Bronchial epithelial cell (primary cell): Measurements from ENCODE around the gene RHBDL1. TPM values are rescaled to one million over a fixed set of nuclear protein-coding genes. Genes with fewer than 3 reads are reported as not detected.
A peak's percentile ranks its signal among the peaks of the same experiment; 100 is the strongest.

ENCODE experiments used
- DNase-seq: peaks from one replicate; pipeline ENCODE4 v3.0.0-alpha.2; 2010; ENCODE audit warnings: low read depth
- FAIRE-seq: peaks from 2 replicates; lab custom pipeline; 2011; peaks lifted over from hg19 to GRCh38; lab: Jason Lieb, UNC
- H3K27me3 ChIP-seq: 2 replicates; pipeline ENCODE4 v1.5.1; 2011; ENCODE audit warnings: low read length; ENCODE audit not compliant: control insufficient read depth, insufficient read depth
- H3K36me3 ChIP-seq: 2 replicates; pipeline ENCODE4 v1.5.1; 2011; ENCODE audit warnings: low read length; ENCODE audit not compliant: control insufficient read depth, insufficient read depth
- H3K4me3 ChIP-seq: 2 replicates; pipeline ENCODE4 v1.5.1; 2011; ENCODE audit warnings: mild to moderate bottlenecking, low read depth, low read length, control low read depth
- total RNA-seq: library from RNA; depleted of rRNA; stranded (reverse); fragments of >200 nt; gene quantifications from 2 replicates; pipeline ENCODE4 v1.2.1, GENCODE V29; 2014
- TF ChIP-seq, protein P1 (sequence below): IDR thresholded peaks from 2 replicates; pipeline ENCODE4 v1.5.1; 2011; ENCODE audit warnings: mild to moderate bottlenecking, moderate library complexity, low read length, control low read depth, inconsistent platforms; ENCODE audit not compliant: insufficient read depth, severe bottlenecking

RHBDL1 gene
- 9.2 and 14.0 TPM in 2 replicates for total RNA-seq

DNA sequence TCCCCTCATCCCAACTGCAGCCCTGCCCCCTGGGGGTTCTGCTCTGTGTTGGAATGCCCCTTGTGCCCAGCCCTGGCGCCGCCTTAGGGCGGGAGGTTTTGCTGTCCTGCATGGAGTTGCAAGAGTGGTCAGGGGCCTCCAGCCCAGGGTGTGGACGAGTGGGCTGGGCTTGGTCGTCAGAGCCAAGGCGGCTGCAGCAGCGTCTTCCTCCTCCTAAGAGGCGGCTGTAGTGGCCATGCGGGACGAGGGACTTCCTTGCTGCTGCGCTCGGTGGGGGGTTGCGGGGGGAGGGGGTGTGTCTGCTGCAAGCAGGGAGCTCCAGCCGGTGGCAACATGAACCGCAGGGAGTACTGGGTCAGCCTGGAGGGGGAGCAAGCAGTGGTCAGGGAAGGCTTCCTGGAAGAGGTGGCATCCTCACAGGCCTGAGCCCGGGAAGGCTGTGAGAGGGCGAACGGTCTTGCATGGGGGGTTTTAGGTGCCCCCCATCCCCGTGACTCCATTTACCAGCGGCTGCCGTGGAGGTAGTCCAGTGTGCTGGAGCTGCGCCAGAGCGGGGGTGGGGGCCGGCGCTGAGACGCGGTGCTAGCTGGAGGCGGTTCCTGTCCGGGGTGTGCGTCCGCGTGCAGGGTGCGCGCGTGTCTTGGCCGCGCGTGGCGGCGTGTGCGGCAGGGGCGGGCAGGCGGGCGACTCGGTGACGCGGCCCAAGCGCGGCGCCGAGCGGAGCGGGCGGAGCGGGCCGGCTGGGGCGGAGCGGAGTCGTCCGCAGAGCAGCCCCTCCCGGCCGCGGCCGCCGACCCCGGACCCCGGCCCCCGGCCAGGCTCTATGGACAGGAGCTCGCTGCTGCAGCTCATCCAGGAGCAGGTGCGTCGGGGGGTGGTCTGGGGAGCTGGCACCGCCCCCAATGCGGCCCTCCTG is at the start of gene RHBDL1:
RHBDL1 (plus strand) TSS at position 704 of the 916 bp plus-strand sequence; CDS start at position 824, 120 bp downstream.
- no peaks in the 10 kb centered on the region for H3K27me3 ChIP-seq
- FAIRE-seq, result no peak
- peak within 1 kb of the TSS; percentile 30 for H3K4me3 ChIP-seq
- TF ChIP-seq, protein P1, sequence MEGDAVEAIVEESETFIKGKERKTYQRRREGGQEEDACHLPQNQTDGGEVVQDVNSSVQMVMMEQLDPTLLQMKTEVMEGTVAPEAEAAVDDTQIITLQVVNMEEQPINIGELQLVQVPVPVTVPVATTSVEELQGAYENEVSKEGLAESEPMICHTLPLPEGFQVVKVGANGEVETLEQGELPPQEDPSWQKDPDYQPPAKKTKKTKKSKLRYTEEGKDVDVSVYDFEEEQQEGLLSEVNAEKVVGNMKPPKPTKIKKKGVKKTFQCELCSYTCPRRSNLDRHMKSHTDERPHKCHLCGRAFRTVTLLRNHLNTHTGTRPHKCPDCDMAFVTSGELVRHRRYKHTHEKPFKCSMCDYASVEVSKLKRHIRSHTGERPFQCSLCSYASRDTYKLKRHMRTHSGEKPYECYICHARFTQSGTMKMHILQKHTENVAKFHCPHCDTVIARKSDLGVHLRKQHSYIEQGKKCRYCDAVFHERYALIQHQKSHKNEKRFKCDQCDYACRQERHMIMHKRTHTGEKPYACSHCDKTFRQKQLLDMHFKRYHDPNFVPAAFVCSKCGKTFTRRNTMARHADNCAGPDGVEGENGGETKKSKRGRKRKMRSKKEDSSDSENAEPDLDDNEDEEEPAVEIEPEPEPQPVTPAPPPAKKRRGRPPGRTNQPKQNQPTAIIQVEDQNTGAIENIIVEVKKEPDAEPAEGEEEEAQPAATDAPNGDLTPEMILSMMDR, result no peak
- H3K36me3 ChIP-seq, result peaks cover 24% of the 10 kb centered on the region
- no peak for DNase-seq

DNA sequence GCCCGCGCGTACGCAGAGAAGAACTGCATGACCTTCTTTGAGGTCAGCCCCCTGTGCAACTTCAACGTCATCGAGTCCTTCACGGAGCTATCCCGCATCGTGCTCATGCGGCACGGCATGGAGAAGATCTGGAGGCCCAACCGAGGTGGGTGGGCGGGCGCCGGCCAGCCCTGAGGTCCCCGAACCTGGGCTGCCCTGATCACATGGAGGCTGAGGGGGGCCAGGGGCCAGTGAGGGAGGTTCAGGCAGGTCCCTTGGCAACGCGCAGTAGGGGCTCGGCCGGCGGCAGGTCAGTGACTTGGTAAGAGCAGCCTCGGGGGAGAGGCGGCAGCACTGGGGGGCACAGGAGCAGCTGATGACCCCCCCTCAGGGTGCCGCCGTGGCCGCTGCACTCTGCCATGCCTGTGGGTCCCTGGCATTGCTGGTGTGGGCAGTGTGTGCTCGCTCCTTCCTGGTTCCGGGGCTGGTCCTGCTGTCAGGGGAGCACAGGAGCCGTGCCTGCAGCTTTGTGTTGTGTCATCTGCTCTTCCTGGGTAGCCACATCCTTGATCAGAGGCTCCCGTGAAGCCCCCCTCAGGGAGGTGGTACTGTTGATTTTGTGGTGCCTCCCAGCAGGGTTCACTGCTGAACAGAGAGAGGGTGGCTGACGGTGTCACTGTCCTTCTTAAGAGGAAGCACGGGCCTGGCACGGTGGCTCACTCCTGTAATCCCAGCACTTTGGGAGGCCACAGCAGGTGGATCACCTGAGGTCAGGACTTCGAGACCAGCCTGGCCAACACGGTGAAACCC is 49.3 kb upstream of the RHBDL1 start:
- no peak overlapping the region for H3K4me3 ChIP-seq
- TF ChIP-seq, protein P1, result no peak
- peaks cover 3% of the 10 kb centered on the region for H3K36me3 ChIP-seq
- FAIRE-seq, result no peak
- H3K27me3 ChIP-seq, result no peaks in the 10 kb centered on the region
- DNase-seq, result no peak

GRCh38 chr16:626787-627453 is 48.6 kb upstream of the RHBDL1 start:
- Histone ChIP-seq H3K36me3 (peaks cover 3% of the 10 kb centered on the region), H3K27me3 (no peaks in the 10 kb centered on the region), H3K4me3 (no peak overlapping the region)
- DNase-seq, result peak; percentile 90
- no peak for FAIRE-seq
- TF ChIP-seq, protein P1, result no peak

DNA sequence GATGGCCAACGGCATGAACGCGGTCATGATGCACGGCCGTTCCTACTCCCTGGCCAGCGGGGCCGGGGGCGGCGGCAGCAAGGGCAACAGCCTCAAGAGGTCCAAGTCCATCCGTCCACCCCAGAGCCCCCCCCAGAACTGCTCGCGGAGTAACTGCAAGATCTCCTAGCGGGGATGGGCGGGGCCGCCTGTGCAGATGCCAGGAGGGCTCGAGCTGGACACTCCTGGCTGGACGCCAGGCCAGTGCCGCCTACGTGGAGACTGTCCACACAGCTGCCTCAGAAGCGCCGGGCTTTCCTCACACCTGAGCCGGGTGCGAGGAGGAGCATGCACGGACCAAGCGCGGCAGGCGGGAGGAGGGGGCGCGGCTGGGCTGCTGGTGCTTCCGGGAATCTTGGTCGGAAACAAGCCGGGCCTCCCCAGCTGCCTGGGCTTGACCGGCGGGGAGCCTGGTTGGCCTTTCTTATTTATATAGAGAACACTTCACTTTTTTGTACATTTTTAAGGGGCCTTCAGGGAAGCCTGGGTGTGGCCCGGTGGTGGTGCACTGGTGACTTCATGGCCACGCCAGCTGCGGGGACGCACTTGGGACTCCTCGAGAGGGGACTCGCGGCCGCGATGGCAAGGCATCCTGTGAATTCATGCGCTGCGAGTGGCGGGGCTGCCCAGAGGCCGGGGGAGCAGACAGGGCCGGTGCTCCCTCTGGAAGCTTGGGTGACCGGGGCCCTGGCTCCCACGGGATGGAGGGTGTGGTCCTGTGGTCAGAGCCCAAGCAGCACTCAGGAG is 47.8 kb upstream of the RHBDL1 start:
- Histone ChIP-seq H3K4me3 (no peak overlapping the region), H3K36me3 (peaks cover 3% of the 10 kb centered on the region), H3K27me3 (no peaks in the 10 kb centered on the region)
- FAIRE-seq, result no peak
- TF ChIP-seq, protein P1, result no peak
- no peak for DNase-seq
